Measurements from ENCODE around the gene JAML.
A peak's percentile ranks its signal among the peaks of the same experiment; 100 is the strongest.

JAML gene

DNA sequence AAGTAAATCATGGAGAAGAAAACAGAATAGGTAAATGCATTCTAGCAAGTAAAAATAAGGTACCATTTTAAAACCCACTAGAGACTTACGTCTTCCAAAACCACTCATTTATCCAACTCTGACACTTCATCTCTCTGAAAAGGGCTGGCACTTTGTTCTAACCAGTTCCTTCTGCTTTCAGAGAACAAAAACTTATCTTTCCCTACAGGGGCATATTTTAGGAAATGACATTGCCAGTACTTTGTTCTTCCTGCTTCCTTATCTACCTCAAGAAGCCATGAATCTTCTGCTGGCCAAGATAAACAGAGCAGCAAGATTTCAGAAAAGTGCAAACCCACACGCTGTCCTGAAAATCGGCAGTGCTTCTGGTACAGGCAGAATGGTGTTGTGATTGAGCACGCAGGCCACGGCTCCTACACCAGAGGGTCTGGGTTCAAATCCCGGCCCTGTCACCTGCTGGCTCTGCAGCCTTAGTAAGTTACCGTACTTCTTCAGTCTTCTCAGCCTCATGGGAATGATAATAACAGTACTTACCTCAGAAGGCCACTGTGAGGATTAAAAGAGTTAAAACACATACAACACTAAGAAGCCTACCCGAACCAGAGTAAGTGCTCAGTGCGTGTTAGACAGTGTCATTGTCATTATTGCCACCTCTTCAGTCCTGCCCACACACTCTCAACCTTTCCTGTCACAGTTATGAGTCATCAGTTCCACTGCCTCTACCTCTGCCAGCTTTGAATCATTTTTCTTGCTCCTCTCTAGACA is 16.4 kb upstream of the JAML start:
- DNase-seq (ENCODE audit: low read depth in 2 of 2): peak; percentile 41 to 48

- no peak for DNase-seq (ENCODE audit: low read depth in 2 of 2)
Observed at GRCh38 chr11:118239509-118240205, 14.8 kb upstream of the JAML start.

DNA sequence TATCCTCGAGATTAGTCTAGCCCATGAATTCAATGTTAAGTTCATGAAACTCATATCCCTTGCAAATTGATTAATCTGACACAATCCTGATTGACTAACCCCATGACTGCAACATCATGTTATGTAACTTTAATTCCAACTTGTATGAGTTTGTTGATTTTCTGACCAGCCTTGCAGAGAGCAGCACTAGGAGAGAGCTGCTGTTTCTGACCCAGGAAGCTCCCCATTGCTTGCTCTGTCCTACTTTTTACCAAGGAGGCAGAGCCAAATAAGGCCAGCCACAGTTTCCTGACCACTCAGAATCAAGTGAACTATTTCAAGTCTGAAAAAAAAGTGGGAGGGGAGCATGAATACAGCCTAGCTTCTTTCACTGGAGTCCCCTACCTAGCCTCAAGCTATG is 14.1 kb upstream of the JAML start:
- no peak for DNase-seq (ENCODE audit: low read depth in 2 of 2)

DNA sequence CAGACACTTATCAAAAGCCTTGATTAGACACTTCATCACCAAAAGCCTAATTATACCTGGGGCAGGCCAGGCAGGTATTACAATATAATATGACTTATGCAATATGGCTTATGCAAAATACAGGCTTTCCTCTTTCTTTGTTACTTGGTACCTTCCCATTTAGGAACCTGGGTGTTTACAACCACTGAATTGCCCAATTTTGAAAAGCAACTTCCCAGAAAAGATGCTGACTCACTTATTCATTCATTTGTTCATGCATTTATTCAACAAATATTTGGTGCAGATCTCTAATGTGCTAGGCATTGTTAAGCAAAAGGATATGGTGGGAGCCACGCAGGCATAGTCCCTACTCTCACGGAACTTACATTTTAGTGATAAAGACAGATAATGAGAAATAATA is 13.6 kb upstream of the JAML start:
- no peak for DNase-seq (ENCODE audit: low read depth in 2 of 2)

GRCh38 chr11:118236170-118236569 is 11.4 kb upstream of the JAML start:
- no peak for DNase-seq (ENCODE audit: low read depth in 2 of 2)

GRCh38 chr11:118234833-118235232 is 10.0 kb upstream of the JAML start:
- DNase-seq (ENCODE audit: low read depth in 2 of 2): no peak

DNA sequence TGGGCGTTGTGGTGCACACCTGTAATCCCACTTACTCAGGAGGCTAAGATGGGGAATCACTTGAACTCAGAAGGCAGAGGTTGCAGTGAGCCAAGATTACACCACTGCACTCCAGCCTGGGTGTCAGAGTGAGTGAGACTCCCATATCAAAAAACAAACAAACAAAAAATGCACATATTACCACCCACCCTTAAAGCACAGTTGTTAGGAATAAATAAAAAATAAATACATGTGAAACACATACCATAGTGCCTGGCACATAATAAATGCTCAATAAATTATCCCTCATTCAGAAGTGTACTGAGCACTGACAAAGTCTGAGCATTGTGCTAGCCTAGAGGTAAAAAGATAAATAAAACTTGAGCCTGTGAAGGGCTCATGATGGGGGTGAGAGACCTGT is 9.0 kb upstream of the JAML start:
- no peak for DNase-seq (ENCODE audit: low read depth in 2 of 2)

DNA sequence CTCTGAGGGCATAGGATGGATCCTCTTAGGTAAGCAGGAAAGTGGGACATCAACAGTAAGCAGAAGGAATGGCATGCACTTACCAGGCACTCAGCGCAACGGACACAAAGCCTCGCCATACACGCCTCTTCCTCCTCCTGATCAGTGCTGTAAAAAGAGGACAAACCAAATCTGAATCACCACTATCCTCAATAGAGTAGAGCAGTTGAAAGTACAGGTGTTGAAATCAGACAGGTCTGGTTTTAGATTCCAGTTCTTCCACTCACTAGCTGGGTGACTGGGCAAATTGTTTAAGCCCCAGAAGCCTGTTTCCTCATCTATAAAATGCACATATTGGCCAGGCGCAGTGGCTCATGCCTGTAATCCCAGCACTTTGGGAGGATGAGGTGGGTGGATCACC is 8.6 kb upstream of the JAML start:
- no peak for DNase-seq (ENCODE audit: low read depth in 2 of 2)

DNA sequence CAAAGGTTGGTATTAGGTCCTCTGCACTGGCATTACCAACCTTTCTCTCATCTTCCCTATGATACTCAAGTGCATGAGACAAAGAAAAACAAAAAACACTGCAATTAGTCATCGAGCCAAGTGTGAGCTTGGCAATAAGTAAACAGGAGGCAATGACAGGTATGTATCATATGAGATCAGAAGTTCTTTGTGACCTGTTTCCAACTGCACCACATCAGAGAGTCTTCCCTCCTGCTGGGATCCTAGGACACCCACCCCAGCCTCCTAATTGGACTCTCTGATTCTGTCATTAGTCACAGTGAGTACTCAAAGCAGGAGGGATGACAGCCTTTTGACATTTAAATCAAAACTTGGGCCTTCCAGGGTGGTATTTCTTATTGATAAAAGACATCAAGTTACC is 7.8 kb upstream of the JAML start:
- no peak for DNase-seq (ENCODE audit: low read depth in 2 of 2)

GRCh38 chr11:118231461-118231860 is 6.7 kb upstream of the JAML start:
- DNase-seq (ENCODE audit: low read depth in 2 of 2): no peak

GRCh38 chr11:118230088-118230487 is 5.3 kb upstream of the JAML start:
- no peak for DNase-seq (ENCODE audit: low read depth in 2 of 2)

DNA sequence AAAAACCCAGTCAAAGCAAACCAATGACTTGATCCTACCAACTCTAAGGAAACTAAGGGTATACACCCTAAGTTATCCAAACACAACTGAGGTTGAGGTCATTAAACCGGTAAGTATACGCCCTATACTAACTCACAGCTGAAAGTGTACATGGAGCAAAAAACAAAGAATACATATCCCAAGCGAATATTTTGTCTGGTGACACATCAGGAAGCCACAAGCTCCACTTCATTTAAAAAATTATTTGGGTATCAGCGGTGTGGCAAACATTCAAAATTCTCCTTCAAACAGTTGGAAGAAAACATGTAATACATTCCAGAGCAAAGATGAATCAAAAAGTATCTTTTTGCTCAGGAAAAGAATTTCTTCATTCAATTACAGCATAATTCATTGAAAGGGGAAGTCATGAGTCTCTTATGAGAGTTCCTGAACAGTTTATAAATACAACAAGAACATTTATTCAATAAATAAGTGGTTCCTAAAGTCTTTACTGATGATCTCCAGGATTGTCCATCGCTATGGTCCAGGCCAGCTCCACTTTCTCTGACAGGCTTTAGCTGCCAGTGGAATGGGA is 4.5 kb upstream of the JAML start:
- DNase-seq (ENCODE audit: low read depth in 2 of 2): no peak

GRCh38 chr11:118227865-118228785 is 3.3 kb upstream of the JAML start:
- peak in 1 of 2 donors; percentile 25 for DNase-seq (ENCODE audit: low read depth in 2 of 2)

- no peak for DNase-seq (ENCODE audit: low read depth in 2 of 2)
Observed at GRCh38 chr11:118226781-118227180, 2.0 kb upstream of the JAML start.

GRCh38 chr11:118226296-118226695 is 1.5 kb upstream of the JAML start:
- DNase-seq (ENCODE audit: low read depth in 2 of 2): no peak

DNA sequence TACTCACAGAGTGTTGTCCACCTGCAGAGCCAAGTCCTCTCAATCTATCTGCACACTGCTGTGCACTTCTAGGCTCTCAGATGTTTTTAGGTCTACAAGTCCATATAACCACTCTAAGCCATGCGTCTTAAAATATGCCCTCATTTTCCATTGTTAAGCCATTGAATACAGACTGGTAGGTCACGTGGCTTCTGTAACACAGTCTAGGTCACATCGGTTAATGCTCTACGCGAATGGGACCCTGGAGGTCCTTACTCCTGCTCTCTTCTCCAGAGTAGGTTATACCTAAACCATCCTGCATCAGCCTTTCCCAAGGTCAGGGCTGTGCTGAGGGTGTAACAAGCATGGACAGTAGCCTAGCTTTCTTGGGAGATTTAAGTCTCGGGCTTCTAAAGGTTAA is 819 bp downstream of the JAML start:
- DNase-seq (ENCODE audit: low read depth in 2 of 2): no peak

DNA sequence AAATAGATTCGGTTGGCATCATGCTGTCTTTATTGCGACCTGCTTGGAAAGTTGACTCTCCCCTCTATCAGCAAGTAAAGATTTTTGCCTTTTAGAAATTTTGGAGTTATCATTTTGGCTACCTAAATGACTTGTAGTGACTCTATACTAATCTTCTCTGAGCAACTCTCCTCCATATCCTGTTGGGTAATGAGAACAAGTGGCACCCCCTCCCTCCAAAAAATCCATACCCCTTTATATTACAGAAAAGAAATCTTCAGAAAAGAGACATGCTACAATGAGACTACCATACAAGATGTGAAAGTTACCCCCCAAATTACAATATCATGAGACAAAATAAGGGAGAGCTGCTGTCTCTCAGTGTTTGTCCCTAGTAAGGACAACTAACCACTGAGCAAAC is 1.2 kb downstream of the JAML start:
- DNase-seq (ENCODE audit: low read depth in 2 of 2): no peak

DNA sequence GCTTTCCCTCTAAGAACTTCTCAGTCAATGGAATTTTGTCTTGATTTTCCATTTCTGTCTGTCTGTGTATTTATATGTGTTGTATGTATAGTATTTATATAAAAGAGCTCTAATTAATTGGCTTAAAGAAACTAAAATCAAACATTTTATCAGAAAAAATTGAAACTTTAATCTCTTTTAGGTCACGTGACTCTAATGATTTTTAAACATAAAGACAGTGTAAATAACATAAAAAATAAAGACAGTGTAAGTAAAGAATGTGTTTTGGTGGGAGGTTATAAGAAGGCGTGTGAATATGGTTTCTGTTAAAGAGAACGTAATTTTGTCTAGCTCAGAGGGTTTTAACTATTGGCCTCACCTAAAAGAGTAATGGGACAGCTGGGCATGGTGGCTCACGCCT is 2.4 kb downstream of the JAML start:
- DNase-seq (ENCODE audit: low read depth in 2 of 2): no peak

DNA sequence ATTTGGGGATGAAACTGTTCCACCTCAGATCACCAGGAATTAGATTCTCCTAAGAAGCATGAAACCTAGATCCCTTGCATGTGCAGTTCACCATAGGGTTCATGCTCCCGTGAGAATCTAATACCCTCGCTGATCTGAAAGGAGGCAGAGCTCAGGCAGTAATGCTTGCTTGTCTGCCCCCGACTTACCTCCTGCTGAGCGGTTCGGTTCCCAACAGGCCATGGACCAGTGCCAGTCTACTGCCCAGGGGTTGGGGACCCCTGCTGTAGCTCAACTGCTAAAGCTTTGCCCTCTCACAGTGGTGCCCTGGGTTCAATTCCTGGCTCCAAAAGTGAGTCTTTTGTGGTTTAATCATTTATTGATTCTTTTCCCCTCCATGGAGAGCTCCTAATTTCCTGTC is 3.4 kb downstream of the JAML start:
- DNase-seq (ENCODE audit: low read depth in 2 of 2): no peak

GRCh38 chr11:118219732-118220131 is 5.1 kb downstream of the JAML start:
- DNase-seq (ENCODE audit: low read depth in 2 of 2): no peak

GRCh38 chr11:118219244-118219643 is 5.6 kb downstream of the JAML start:
- no peak for DNase-seq (ENCODE audit: low read depth in 2 of 2)

DNA sequence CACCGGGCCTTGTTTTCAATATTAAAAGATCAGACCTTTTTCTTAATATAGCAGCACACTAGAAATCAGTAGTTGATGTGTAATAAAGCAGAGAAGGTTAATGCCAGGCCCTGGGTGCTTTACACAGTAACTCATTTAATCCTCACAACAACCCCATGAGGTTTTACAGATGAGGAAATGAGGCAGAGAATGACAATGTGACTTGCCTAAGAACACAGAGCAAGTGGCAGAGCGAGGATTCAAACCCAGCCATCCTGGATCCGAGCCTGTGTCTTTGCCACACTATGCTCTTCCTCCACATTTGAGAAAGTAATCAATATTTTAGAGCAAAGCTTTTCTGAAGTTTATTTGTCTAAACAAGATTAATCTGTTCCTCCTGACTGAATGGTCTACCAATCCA is 7.2 kb downstream of the JAML start:
- no peak for DNase-seq (ENCODE audit: low read depth in 2 of 2)

Data from stimulated activated CD8-positive, alpha-beta memory T cell treated with anti-CD3 and anti-CD28 coated beads, Interleukin-2, amount 100 ng/mL, for 1 hour (primary cell).